Measurements from ENCODE around the gene CTTNBP2NL.

DNA sequence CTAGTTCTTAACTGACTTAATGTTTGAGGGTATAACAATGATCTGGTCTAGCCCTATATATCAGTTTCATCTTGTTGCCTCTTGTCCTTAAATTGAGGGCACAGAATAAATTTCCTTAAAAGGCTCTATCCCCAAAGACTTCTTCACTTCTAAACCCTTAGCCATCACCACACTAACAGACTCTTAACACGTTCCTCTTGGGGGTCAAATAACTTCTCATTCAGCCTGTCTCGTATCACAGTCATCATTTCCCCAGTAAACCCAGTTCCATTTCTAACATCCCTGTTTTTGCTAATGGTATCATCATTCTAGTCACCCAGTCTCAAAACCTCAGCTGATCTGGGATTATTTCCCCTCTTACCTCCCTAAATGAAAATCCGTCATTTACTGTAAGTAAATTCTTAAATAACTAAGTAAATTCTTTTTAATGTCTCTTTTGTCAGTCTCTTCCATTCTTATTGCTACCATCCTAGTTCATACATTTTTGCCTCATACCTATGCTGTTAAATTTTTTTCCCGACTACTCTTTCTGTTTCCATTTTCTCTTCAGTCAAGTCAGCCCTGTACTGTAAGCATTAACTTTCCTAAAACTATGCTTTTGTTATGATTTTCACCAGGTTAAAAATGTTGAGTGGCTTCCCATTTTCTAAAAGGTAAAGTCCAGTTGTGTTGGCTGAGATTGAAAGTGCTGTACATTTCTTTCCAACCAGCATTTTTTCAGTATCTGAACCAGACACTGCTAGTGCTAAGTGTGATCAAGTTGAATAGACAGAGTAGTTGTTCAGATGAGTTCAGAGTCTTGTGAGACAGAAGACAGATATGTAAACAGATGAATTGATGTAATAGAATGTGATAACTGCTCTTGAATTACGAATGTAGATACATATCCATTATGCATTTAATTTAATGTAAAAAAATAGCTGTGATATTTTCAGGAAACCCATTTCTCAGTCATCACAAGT, 6.9 kb downstream of the CTTNBP2NL start:
- TF ChIP-seq TBL1XR1 (IDR thresholded peaks at IDR 0.05; ENCODE audit: low read depth, low read length), result no peak
- TF ChIP-seq, protein P1, sequence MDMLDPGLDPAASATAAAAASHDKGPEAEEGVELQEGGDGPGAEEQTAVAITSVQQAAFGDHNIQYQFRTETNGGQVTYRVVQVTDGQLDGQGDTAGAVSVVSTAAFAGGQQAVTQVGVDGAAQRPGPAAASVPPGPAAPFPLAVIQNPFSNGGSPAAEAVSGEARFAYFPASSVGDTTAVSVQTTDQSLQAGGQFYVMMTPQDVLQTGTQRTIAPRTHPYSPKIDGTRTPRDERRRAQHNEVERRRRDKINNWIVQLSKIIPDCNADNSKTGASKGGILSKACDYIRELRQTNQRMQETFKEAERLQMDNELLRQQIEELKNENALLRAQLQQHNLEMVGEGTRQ (IDR thresholded peaks at IDR 0.05; ENCODE audit: borderline replicate concordance, low read depth, low read length), result no peak
- TF ChIP-seq, protein P2, sequence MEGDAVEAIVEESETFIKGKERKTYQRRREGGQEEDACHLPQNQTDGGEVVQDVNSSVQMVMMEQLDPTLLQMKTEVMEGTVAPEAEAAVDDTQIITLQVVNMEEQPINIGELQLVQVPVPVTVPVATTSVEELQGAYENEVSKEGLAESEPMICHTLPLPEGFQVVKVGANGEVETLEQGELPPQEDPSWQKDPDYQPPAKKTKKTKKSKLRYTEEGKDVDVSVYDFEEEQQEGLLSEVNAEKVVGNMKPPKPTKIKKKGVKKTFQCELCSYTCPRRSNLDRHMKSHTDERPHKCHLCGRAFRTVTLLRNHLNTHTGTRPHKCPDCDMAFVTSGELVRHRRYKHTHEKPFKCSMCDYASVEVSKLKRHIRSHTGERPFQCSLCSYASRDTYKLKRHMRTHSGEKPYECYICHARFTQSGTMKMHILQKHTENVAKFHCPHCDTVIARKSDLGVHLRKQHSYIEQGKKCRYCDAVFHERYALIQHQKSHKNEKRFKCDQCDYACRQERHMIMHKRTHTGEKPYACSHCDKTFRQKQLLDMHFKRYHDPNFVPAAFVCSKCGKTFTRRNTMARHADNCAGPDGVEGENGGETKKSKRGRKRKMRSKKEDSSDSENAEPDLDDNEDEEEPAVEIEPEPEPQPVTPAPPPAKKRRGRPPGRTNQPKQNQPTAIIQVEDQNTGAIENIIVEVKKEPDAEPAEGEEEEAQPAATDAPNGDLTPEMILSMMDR (IDR thresholded peaks at IDR 0.05 in 2 of 3, conservative IDR thresholded peaks at IDR 0.05 in 1 of 3; ENCODE audit: control insufficient read depth in 2 of 3, extremely low read depth in 1 of 3, insufficient read depth in 1 of 3, low read depth in 3 of 3, low read length in 3 of 3), result no peak
- no peak for TF ChIP-seq HCFC1 (IDR thresholded peaks at IDR 0.05; ENCODE audit: low read length)
- no peak for TF ChIP-seq FOS (IDR thresholded peaks at IDR 0.05; ENCODE audit: borderline replicate concordance, extremely low read depth, insufficient read length)
- TF ChIP-seq, protein P3, sequence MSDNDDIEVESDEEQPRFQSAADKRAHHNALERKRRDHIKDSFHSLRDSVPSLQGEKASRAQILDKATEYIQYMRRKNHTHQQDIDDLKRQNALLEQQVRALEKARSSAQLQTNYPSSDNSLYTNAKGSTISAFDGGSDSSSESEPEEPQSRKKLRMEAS (IDR thresholded peaks at IDR 0.05; ENCODE audit: low read depth, low read length), result no peak
- TF ChIP-seq CBFB (IDR thresholded peaks at IDR 0.05; ENCODE audit: low read depth), result no peak
